GM21528 (cell line): ENCODE results near the gene CDK8.
"Not testable (repeated sequence)": the region's sequence is repeated elsewhere in the genome, so short reads cannot be mapped to it uniquely, and the experiment has no call there.

Experiments
- ATAC-seq: cut with Tn5 transposase; IDR thresholded peaks from one replicate; pipeline ENCODE4 v1.9.1; 2021; ENCODE audit warnings: mild to moderate bottlenecking, moderate library complexity; ENCODE audit not compliant: unreplicated experiment, low FRiP score

CDK8 gene

DNA sequence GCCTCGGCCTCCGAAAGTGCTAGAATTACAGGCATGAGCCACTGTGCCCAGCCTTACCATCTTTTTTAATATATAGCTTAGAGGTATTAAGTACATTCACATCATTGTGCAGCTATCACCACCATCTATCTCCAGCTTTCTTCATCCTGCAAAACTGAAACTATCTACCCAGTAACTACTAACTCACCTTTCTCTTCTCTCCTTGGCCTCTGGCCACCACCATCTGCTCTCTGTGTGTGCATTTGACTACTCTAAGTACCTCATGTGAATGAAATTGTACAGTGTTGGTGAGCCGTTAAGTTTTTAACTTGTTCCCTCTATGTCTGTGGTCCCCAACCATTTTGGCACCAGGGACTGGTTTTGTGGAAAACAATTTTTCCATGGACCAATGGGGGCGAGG is 56.1 kb downstream of the CDK8 start:
- no peak for ATAC-seq

DNA sequence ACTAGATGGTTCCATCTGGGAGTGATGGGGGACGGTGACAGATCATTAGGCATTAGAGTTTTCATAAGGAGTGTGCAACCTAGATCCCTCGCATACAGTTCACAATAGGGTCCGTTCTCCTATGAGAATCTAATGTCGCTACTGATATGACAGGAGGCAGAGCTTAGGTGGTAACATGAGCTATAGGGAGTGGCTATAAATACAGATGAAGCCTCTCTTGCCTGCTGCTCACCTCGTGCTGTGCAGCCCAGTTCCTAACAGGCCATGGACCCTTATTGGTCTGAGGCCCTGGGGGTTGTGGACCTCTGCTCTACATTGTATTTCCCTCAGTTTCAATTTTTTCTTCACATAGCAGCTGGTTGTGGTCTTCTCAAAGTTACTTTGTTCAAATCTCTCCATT is 56.5 kb downstream of the CDK8 start:
- no peak for ATAC-seq

DNA sequence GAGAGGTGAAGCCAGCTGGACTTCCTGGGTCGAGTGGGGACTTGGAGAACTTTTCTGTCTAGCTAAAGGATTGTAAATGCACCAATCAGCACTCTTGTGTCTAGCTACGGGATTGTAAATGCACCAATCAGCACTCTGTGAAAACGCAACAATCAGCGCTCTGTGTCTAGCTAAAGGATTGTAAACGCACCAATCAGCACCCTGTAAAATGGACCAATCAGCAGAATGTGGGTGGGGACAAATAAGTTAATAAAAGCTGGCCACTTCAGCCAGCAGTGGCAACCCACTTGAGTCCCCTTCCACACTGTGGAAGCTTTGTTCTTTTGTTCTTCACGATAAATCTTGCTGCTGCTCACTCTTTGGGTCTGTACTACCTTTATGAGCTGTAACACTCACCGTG is 58.1 kb downstream of the CDK8 start:
- not testable (repeated sequence) for ATAC-seq

DNA sequence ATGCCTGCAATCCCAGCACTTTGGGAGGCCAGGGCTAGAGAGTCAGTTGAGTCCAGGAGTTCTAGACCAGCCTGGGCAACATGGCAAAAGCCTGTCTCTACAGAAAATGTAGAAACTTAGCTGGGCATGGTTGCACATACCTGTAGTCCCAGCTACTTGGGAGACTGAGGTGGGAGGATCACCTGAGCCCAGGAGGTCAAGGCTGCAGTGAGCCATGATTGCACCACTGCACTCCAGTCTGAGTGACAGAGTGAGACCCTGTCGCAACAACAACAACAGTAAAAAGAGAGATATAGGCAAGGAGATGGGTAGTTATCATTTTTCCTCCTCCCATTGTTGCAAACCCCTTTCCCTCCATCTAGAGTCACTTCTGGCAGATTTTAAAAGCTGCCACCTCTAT is 62.2 kb downstream of the CDK8 start:
- not testable (repeated sequence) for ATAC-seq

DNA sequence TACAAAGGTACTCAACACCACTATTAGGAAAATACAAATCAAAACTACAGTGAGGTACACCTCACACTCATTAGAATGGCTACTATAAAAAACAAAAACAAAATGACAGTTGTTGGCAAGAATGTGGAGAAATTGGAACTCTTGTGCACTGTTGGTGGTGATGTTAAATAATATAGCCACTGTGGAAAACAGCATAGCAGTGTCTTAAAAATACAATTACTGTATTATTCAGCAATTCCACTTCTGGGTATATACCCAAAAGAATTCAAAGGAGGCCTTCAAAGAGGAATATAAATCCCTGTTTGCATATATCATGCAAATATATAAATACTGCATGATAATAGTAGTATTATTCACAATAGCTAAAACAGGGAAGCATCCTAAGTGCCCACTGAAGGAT is 66.8 kb downstream of the CDK8 start:
- ATAC-seq, result no peak

DNA sequence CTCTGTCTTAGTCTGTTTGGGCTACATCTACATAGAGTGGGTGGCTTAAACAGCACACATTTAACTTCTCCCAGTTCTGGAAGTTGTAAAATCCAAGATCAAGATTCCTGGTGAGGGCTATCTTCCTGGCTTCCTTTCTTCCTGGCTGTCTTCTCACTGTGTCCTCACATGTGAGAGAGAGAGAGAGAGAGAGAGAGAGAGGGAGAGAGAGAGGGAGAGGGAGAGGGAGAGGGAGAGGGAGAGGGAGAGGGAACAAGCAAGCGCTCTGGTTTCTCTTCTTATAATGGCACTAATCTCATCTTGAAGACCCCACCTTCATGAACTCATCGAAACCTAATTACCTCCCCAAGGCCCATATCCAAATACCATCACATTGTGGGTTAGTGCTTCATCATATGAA is 69.2 kb downstream of the CDK8 start:
- ATAC-seq, result no peak

DNA sequence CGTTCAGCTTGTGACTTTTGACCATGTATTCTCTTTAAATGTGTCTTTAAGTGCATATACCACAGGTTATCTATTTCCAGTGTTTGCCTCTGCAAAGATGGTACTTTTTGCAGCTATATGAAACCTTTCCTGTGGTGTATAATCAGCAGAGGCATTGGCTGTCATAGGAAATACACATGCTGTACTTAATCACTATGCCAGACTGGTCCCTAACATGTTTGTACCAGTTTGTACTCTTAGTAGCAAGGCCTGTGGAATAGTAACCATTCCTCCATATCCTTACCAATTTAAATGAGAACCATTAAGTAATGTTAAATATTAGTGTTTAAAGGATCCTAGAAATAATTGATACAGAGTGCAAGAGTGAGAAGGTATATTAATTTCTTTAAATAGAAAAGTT is 69.8 kb downstream of the CDK8 start:
- no peak for ATAC-seq

DNA sequence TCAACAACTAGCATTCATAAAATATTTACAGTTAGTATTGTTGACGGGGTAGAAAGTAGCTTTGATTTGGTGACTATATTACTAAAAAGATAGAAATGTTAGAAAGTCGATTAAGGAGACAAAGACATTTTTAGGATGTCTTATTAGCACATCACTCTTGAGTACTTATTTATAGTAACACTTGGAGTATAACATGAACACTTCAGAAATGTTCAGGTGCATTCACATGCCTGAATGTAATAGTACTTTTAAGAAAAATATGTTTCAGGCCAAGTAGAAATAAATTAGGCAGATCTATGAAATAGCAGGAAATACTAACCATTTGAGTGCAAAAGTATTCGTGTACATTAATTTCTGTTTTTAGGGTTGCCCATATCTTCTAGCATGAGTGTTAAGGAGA is 70.4 kb downstream of the CDK8 start:
- ATAC-seq, result no peak

DNA sequence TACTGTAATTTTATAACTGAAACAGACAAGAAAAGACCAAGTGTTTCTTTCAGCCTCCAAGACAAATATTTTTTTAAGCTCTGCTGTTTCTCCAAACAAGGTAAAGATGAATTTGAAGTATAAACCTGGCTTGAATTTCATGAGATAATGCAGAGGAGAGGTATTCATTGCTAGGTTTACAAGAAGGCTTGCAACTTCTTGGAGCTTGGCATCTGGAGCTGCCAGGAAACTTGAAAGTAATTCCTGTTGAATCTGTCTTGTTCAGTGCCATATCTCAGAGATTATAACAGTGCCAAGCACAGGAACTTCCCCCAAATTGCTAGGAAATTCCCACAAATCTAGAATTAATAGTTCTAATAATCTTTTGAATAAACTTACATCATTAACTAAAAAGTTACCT is 70.9 kb downstream of the CDK8 start:
- no peak for ATAC-seq

DNA sequence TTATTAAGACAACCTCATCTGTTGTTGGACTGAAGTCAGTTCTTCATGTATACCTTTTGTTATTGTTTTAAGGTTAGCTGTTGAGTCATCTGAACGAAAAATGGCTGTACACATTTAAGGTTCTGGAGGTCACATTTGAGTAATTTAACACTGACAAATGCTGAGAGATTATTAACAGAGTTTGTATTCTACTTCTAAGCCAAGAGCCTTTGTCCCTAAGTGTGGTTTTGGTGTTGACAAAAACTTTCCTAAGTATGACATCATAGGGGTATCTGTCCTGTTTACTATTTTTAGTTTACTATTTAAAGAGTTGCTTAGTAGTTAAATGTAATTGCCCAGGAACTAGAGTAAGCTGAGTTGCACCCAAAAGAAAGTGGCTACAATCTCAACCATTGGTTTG is 71.9 kb downstream of the CDK8 start:
- peak; percentile 66 for ATAC-seq

DNA sequence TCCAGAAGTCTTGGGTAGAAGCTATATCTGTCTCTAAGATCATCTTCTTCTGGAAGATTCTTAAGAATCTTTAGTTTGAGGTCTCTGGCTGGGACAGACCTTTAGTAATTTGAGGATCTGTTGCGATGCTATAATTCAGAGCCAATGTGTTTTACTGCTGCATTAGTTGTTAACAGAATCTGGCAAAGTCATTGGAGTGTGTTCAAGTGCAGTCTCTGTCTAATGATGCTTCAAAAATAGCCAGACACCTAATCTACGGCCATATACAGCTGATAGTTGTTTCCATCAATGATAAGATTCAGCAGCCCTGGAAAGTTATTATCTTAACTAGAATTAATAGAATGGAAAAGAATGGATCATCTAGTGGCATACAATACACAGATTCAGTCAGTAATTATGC is 72.6 kb downstream of the CDK8 start:
- no peak for ATAC-seq

DNA sequence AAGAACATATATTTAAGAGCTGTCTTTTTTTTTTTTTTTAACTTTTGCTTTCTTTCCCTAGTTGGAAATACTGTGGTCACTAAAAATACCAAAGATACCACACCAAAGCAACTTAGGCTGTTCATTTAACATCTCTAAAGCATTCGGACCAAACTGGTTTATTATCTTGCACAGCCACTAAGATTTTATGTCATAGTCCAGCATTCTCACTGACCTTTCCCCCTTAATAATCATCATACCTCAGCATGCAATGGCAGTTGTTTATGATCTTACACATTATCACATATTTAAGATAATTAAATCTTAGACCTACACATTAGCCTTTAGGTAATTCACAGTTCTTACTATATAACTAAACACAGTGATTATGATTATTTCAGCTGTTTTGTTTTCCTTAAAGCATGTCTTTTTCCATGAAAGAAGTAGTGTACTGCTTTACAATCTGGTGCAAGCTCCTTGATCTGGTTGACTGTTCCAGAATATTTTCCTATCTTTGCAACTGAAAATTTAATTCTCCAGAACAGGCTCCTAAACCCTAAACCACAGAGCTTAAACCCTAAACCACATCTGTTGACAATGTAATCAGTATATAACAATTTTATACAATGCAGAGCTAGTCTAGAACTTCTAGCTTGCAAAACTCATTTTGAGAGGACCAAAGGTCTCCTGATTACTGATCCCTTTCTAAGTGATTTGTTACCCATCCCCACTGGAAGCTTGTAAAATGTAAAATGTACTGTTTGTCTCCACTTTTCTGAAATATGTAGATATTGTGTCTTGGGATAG is 74.2 kb downstream of the CDK8 start:
- ATAC-seq, result no peak

DNA sequence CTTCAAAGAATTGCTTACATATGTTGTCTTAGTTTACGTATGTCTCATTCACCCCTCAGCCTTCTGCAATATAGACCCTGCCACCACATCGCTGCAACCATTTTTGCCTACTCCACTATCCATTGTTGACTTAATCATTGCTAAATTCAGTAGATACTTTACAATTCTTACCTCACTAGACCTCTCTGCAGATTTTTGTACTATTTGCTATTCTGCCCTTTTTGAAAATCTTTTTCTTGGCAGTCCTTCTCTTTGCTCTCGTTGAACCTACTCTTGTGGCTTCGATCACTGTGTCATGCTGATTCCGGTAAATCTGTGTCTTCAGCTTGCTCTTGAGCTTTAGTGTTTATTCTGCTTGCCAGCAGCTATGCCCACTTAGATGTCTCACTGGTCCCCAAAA is 81.2 kb downstream of the CDK8 start:
- ATAC-seq, result no peak

DNA sequence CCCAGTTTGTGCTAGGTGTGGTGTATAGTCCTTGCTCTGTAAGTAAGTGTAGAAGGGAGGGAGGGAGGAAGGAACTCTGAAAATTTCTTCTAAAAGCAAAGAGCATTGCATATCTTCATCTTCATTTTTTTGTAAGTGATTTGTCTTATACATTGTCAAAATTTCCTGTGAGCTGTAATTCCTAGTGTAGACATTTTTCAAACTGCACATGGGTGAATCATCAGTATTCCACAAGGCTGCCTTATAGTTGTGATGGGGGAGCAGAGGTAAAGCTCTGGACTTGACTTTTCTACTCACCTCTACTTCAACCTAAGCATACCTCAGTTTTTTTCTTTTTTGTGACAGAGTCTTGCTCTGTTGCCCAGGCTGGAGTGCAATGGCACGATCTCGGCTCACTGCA is 86.9 kb downstream of the CDK8 start:
- no peak for ATAC-seq

DNA sequence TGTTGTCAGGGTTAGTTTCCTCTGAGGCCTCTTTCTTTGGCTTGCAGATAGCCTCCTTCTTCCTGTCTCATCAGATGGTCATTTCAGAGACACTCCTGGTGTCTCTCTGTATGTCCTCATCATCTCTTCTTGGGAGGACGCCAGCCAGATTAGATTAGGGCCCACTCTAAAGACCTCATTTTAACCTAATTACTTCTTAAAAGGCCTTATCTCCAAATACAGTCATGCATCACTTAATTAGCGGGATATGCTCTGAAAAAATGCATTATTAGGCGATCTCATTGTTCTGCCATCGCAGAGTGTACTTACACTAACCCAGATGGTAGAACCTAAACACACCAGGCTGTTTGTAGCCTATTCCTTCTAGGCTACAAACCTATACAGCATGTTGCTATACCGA is 89.0 kb downstream of the CDK8 start:
- ATAC-seq, result no peak

DNA sequence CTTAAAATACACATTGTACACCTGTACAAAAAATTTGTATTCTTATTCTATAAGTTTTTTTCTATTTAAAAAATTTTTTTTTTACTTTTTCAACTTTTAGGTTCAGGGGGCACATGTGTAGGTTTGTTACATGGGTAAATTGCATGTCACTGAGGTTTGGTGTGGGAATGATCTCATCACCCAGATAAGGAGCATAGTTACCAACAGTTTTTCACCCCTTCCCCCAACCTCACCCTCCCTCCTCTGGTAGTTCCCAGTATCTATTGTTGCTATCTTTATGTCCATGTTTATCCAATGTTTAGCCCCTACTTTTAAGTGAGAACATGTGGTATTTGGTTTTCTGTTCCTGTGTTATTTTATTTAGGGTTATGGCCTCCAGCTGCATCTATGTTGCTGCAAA is 89.9 kb downstream of the CDK8 start:
- ATAC-seq, result no peak

DNA sequence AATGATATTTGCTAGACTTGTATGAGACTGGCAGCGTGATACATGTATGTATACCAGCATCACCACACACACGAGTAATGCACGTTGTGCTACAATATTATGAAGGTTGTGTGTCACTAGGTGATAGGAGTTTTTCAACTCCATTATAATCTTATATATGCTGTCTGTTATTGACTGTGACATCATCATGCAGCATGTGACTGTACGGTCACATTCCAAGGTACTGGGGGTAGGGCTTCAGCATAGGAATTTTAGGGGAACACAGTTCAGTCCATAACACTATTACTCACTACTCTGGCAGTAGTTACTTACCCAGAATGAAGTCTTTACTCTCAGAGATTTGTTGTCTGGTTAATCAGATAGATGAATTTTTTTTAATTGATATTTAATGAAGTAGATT is 91.1 kb downstream of the CDK8 start:
- ATAC-seq, result no peak

DNA sequence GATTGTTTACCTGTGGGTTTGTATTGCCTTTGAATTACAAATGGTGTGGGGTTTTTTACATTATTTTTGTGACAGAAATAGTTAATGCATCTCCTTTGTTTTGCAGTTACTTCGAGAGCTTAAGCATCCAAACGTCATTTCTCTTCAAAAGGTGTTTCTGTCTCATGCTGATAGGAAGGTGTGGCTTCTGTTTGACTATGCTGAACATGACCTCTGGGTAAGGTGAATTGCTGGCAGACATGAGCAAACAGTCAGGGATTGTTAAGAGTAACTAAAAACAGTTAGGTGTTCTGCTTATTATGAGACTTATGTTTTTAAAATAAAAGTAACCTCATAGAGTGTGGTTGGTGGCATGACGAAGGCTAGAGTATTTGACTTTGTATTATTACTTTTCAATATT is 95.0 kb downstream of the CDK8 start:
- no peak for ATAC-seq

DNA sequence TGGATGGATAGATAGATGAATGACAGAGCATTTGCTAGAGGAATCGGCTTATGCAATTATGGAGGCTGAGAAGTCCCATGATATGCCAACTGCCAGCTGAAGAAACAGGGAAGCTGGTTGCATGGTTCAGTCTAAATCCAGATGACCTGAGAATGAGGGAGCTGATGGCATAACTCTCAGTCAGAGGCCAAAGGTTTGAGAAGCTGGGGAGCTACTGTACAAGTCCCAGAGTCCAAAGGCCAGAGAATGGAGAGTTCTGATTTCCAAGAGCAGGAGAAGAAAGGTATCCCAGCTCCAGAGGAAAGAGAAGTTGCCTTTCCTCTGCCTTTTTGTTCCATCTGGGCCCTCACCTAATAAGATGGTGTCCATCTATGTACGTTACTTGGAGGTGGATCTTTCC is 108.3 kb downstream of the CDK8 start:
- no peak for ATAC-seq

DNA sequence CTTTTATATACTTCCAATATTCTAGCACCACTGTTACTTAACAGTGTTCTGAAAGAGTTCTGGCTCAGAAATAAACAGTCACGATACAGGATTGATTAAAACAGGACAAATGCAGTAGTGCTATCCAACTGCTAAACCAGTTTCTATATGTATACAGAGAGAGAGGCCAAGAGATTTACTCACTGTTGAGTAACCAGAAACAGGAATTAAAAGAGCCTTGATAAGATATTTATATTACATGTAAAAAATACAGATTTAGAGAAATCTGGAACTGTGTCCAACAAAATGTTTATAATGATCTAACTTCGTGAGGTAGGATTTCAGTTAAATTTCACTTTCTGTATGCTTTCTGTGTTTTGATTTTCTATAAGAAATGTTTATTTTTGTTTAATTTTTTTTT is 116.6 kb downstream of the CDK8 start:
- ATAC-seq, result no peak

DNA sequence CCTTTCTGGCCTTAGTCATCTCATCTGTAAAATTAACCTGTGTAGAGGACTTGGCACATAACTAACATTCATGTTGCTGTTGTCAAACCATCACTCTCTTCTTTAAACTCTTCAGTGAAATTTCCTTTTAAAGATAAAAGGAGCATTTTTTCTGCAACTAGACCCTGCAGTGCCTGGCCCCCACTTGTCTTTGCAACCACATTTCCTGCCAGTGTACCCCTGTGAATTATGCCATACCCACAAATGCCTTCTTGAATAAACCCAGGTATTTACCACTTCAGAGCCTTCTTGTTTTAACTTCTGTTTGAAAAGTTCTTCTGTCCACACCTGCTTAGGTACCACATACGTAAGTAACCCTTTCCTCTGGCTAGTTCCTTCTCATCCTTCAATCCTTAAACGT is 118.8 kb downstream of the CDK8 start:
- ATAC-seq, result no peak

DNA sequence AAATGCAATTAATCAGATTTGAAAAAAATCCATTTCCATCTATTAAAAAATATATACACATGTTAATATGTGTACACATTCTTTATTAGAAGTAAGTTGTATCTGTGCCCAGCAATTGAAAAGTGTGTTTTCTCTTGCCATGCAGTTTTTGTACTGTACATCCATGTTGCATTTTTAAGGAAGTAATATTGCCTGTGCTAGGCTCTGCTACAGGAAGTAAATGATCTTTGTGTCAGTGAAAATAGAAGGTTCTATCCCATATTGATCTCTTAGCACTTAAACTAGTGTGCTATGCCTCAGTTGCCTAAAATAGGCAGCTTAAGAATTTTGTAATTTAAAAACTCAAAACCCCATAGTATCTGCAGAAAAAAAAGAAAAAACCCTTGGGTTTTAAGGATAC is 122.5 kb downstream of the CDK8 start:
- no peak for ATAC-seq

DNA sequence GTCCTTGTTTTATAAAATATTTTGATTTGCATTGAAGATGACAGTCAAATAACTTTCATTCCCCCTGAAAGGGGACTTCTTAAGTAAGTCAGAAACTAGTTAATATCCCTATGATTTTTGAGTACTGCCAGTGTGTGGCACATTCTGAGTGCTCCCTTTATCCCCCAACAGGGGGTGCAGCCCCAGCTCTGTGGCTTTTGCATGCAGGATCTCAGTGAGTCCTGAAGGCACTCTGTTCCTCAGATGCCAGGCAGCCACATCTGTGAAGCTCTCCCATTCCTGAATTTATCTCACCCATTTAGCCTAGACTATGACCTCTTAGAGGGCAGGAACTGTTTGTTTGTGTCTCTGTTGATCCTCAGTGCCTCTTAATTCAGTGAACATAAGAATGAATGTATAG is 123.1 kb downstream of the CDK8 start:
- no peak for ATAC-seq
